ENCODE measurements around the gene ARF1. TPM values are rescaled to one million over a fixed set of nuclear protein-coding genes. Genes with fewer than 3 reads are reported as not detected.

ARF1 gene
- total RNA-seq, 1 donor from 2014 or later, result 393 TPM

DNA sequence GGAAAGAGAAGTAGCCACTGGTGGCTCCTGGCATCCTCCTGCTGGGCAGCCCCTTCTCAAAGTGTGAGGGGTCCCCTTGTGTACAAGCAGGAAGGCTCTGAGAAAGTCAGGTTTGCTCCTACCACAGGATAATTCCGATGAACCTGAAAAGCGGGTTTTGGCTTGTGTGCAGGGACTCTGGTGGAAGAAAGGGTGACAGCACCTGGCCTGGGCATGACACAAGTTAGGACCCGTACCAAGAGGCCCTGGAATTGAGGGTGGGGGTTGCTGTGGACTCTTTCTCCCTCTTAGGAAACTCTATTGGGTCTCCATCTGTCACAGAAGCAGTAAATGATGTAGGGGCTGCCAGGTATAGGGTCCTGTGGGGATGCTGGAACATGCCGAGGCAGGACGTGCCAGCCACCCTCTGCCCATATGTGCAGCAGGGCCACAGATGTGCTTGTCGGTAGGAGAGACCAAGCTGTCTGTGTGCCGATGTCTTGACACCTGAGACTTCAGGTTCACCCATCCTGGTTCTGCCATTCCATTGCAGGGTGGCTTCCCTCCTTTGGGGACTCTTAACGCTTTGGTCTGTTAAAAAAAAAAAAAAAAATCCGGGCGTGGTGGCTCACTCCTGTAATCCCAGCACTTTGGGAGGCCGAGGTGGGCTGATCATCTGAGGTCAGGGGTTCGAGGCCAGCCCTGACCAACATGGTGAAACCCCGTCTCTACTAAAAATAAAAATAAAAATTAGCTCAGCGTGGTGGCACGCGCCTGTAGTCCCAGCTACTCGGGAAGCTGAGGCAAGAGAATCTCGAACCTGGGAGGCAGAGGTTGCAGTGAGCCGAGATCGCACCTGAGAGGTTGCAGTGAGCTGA, 10.8 kb downstream of the ARF1 start:
- DNase-seq (ENCODE audit: low spot score), result no peak
- peaks cover 25% of the 10 kb centered on the region for H3K36me3 Mint-ChIP-seq (ENCODE audit: low read depth, unreplicated experiment)
- peaks cover 49% of the 10 kb centered on the region for H3K4me1 Mint-ChIP-seq (ENCODE audit: unreplicated experiment)
- H3K27ac Mint-ChIP-seq (ENCODE audit: unreplicated experiment), result no peak overlapping the region
- TF ChIP-seq CTCF (IDR thresholded peaks at IDR 0.05; ENCODE audit: unreplicated experiment), result no peak
- no peaks in the 10 kb centered on the region for H3K9me3 Mint-ChIP-seq (ENCODE audit: unreplicated experiment)
- H3K4me3 Mint-ChIP-seq (ENCODE audit: unreplicated experiment), result no peak overlapping the region
- H3K27me3 Mint-ChIP-seq (ENCODE audit: unreplicated experiment), result peaks cover 19% of the 10 kb centered on the region

DNA sequence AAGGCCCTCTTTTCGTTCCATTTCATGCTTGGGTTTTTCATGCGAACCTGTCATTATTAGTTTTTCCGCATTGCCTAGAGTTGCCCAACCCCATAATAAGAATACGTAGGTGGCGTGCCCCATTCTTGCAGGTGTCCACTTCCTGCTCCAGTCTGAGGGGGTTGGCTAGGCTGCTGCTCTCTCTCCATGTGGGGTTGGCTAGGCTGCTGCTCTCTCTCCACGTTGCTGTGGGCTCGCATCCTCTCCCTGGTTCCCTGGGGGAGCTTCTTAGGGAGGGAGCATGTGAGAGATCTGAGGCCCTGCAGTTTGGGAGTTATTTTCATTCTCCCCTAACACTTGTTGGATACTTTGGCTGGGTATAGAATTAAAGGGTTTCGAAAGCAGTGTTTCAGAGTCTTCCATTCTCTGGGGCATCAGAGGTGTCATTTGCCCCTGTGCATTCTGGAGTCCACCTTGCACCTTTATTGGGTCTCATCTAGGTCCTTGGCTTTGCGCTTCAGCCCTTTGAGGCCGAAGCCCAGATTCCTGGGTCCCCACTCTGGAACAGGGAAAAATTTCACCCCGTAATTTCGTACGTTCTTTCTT, 12.0 kb downstream of the ARF1 start:
- H3K36me3 Mint-ChIP-seq (ENCODE audit: low read depth, unreplicated experiment), result peaks cover 30% of the 10 kb centered on the region
- H3K27me3 Mint-ChIP-seq (ENCODE audit: unreplicated experiment), result peaks cover 15% of the 10 kb centered on the region
- no peak for DNase-seq (ENCODE audit: low spot score)
- H3K9me3 Mint-ChIP-seq (ENCODE audit: unreplicated experiment), result no peaks in the 10 kb centered on the region
- no peak overlapping the region for H3K27ac Mint-ChIP-seq (ENCODE audit: unreplicated experiment)
- H3K4me1 Mint-ChIP-seq (ENCODE audit: unreplicated experiment), result peaks cover 37% of the 10 kb centered on the region
- peak overlapping the region; percentile 24 for H3K4me3 Mint-ChIP-seq (ENCODE audit: unreplicated experiment)
- TF ChIP-seq CTCF (IDR thresholded peaks at IDR 0.05; ENCODE audit: unreplicated experiment), result no peak

DNA sequence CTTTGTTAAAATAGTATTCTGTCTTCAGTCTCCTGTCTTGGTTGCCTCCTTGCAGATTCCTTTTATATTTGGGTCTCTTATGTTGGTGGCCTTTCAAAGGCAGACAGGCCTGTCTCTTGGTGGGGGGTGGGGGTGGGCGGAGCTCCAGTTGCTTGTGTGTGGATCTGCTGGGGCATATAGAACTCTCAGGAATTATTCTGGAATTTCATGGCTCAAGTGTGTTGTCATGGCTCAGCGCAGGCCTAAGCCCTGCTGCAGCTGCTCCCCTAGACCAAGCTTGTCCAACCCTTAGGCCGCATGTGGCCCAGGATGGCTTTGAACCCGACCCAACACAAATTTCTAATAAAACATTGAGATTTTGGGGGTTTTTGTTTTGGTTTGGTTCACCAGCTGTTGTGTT, 12.7 kb downstream of the ARF1 start:
- no peak for TF ChIP-seq CTCF (IDR thresholded peaks at IDR 0.05; ENCODE audit: unreplicated experiment)
- DNase-seq (ENCODE audit: low spot score), result no peak
- peaks cover 33% of the 10 kb centered on the region for H3K4me1 Mint-ChIP-seq (ENCODE audit: unreplicated experiment)
- H3K9me3 Mint-ChIP-seq (ENCODE audit: unreplicated experiment), result no peaks in the 10 kb centered on the region
- peaks cover 31% of the 10 kb centered on the region for H3K36me3 Mint-ChIP-seq (ENCODE audit: low read depth, unreplicated experiment)
- no peak overlapping the region for H3K27ac Mint-ChIP-seq (ENCODE audit: unreplicated experiment)
- peak overlapping the region; percentile 24 for H3K4me3 Mint-ChIP-seq (ENCODE audit: unreplicated experiment)
- peaks cover 12% of the 10 kb centered on the region for H3K27me3 Mint-ChIP-seq (ENCODE audit: unreplicated experiment)

DNA sequence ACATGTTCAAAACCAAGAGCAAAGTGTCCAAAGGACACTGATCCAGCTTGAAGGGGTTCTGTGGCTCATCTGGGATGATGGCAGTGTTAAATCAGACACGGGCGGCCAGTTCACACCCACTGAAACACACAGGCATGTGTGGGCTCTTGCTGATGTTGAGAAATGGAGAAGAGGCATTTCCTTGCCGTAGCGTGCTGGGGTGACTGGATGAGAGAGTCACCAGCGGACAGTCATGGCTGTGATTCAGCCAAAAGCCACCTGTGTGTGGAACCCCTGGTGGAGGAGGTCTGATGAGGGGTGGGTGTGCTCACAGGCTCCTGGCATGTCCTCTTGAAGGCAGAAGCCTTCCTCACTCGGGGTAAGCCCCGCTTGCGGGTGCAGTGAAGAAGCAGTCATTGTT, 13.4 kb downstream of the ARF1 start:
- no peak for TF ChIP-seq CTCF (IDR thresholded peaks at IDR 0.05; ENCODE audit: unreplicated experiment)
- no peak for DNase-seq (ENCODE audit: low spot score)
- peaks cover 28% of the 10 kb centered on the region for H3K4me1 Mint-ChIP-seq (ENCODE audit: unreplicated experiment)
- peaks cover 31% of the 10 kb centered on the region for H3K36me3 Mint-ChIP-seq (ENCODE audit: low read depth, unreplicated experiment)
- H3K27me3 Mint-ChIP-seq (ENCODE audit: unreplicated experiment), result peaks cover 13% of the 10 kb centered on the region
- no peaks in the 10 kb centered on the region for H3K9me3 Mint-ChIP-seq (ENCODE audit: unreplicated experiment)
- peak overlapping the region; percentile 25 for H3K27ac Mint-ChIP-seq (ENCODE audit: unreplicated experiment)
- no peak overlapping the region for H3K4me3 Mint-ChIP-seq (ENCODE audit: unreplicated experiment)

Measured in endothelial cell (in vitro differentiated cells).